ENCODE measurements around the gene GREB1.

Gene GREB1

GRCh38 chr2:11539317-11540147 lies 5.7 kb downstream of the GREB1 start:
- no peak for DNase-seq (ENCODE audit: low read depth)

- DNase-seq (ENCODE audit: low read depth) = no peak
These were observed 6.5 kb downstream of the GREB1 start for GRCh38 chr2:11540148-11540995.

- DNase-seq (ENCODE audit: low read depth) = no peak
These were observed 7.3 kb downstream of the GREB1 start for GRCh38 chr2:11540996-11541692.

GRCh38 chr2:11541693-11542274 lies 7.9 kb downstream of the GREB1 start:
- DNase-seq (ENCODE audit: low read depth) = no peak

GRCh38 chr2:11542275-11542819 lies 8.5 kb downstream of the GREB1 start:
- DNase-seq (ENCODE audit: low read depth) = no peak

GRCh38 chr2:11543337-11544216 lies 9.7 kb downstream of the GREB1 start:
- DNase-seq (ENCODE audit: low read depth) = no peak

- no peak for DNase-seq (ENCODE audit: low read depth)
These were observed 12.2 kb downstream of the GREB1 start for GRCh38 chr2:11546072-11546471.

GRCh38 chr2:11547912-11548497 lies 14.2 kb downstream of the GREB1 start:
- no peak for DNase-seq (ENCODE audit: low read depth)

- DNase-seq (ENCODE audit: low read depth) = no peak
These were observed 16.5 kb downstream of the GREB1 start for GRCh38 chr2:11550302-11550701.

GRCh38 chr2:11550901-11551568 lies 17.2 kb downstream of the GREB1 start:
- no peak for DNase-seq (ENCODE audit: low read depth)

GRCh38 chr2:11551569-11552259 lies 17.9 kb downstream of the GREB1 start:
- DNase-seq (ENCODE audit: low read depth) = no peak

GRCh38 chr2:11552260-11552638 lies 18.4 kb downstream of the GREB1 start:
- no peak for DNase-seq (ENCODE audit: low read depth)

GRCh38 chr2:11553661-11554398 lies 20.0 kb downstream of the GREB1 start:
- no peak for DNase-seq (ENCODE audit: low read depth)

- DNase-seq (ENCODE audit: low read depth) = no peak
These were observed 20.5 kb downstream of the GREB1 start for GRCh38 chr2:11554399-11554716.

GRCh38 chr2:11556101-11556806 lies 22.4 kb downstream of the GREB1 start:
- DNase-seq (ENCODE audit: low read depth) = no peak

- no peak for DNase-seq (ENCODE audit: low read depth)
These were observed 24.5 kb downstream of the GREB1 start for GRCh38 chr2:11558214-11558886.

- DNase-seq (ENCODE audit: low read depth) = no peak
These were observed 25.4 kb downstream of the GREB1 start for GRCh38 chr2:11559066-11559785.

Data from activated T-cell treated with anti-CD3 and anti-CD28 coated beads for 1 hour (primary cell).